ENCODE results near the gene PCNX3. TPM values are rescaled to one million over a fixed set of nuclear protein-coding genes. Genes with fewer than 3 reads are reported as not detected.
A peak's percentile ranks its signal among the peaks of the same experiment; 100 is the strongest.

PCNX3 gene
- total and polyA plus RNA-seq, 2 of the 13 experiments (the other 11 are each of a cell fraction or from before 2014, with no cell fraction given): 16.2 to 23.0 TPM

DNA sequence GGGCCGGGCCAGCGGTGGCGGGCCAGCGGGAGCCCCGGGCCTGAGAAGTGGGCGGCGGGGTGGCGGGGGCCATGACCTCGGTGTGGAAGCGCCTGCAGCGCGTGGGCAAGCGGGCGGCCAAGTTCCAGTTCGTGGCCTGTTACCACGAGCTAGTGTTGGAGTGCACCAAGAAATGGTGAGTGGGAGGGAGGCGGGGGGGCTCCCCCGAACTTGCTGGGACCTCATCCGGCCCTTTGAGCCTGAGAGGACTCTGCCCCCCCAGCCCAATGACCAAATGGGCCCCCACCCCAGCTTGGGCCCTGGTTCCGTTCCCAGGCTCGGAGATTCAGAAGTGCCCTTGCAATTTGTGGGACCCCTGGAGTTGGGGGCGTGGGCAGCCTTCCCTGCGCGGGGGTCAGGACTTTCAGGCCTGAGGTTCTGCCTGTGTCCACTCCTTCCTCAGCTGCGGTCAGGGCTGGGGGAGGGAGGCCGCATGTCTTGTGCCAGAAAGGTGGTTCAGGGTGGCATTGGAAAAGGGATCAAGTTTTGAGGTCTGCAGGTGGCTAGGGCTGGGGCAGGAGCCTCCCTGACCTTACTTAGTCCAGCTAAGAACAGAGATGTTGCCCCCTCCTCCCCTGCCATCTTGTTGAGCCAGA, 39.2 kb upstream of the PCNX3 start (continued):
- TF ChIP-seq ZSCAN22 (CRISPR knock-in tag; IDR thresholded peaks at IDR 0.05): no peak
- no peak for TF ChIP-seq ZNF724P (CRISPR knock-in tag; IDR thresholded peaks at IDR 0.05; ENCODE audit: borderline replicate concordance)
- 0 out of 2 replicates have a peak, but pooled peaks have one; percentile 6 for TF ChIP-seq RBFOX2 (IDR thresholded peaks at IDR 0.05; ENCODE audit: low read depth, low read length)
- no peak for TF ChIP-seq ZBTB42 (CRISPR knock-in tag; IDR thresholded peaks at IDR 0.05)
- TF ChIP-seq POLR2A (IDR thresholded peaks at IDR 0.05; ENCODE audit: insufficient read depth in 1 of 2, low read depth in 2 of 2, low read length in 2 of 2): no peak
- TF ChIP-seq, protein P1, sequence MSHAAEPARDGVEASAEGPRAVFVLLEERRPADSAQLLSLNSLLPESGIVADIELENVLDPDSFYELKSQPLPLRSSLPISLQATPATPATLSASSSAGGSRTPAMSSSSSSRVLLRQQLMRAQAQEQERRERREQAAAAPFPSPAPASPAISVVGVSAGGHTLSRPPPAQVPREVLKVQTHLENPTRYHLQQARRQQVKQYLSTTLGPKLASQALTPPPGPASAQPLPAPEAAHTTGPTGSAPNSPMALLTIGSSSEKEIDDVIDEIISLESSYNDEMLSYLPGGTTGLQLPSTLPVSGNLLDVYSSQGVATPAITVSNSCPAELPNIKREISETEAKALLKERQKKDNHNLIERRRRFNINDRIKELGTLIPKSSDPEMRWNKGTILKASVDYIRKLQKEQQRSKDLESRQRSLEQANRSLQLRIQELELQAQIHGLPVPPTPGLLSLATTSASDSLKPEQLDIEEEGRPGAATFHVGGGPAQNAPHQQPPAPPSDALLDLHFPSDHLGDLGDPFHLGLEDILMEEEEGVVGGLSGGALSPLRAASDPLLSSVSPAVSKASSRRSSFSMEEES (CRISPR knock-in tag; IDR thresholded peaks at IDR 0.05): no peak
- no peak for TF ChIP-seq NCOA5 (CRISPR knock-in tag; IDR thresholded peaks at IDR 0.05)
- TF ChIP-seq, protein P2, sequence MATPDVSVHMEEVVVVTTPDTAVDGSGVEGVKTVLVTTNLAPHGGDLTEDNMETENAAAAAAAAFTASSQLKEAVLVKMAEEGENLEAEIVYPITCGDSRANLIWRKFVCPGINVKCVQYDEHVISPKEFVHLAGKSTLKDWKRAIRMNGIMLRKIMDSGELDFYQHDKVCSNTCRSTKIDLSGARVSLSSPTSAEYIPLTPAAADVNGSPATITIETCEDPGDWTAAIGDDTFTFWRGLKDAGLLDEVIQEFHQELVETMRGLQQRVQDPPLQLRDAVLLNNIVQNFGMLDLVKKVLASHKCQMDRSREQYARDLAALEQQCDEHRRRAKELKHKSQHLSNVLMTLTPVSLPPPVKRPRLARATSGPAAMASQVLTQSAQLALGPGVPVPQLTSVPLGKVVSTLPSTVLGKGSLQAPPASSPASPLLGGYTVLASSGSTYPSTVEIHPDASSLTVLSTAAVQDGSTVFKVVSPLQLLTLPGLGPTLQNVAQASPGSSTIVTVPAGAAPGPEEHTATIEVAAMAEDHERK (CRISPR knock-in tag; IDR thresholded peaks at IDR 0.05; ENCODE audit: low read depth): no peak
- TF ChIP-seq NKX3-1 (CRISPR knock-in tag; IDR thresholded peaks at IDR 0.05): no peak
- peak; percentile 7 for TF ChIP-seq AGO1 (IDR thresholded peaks at IDR 0.05; ENCODE audit: low read depth, low read length, poor library complexity, severe bottlenecking)
- TF ChIP-seq, protein P3, sequence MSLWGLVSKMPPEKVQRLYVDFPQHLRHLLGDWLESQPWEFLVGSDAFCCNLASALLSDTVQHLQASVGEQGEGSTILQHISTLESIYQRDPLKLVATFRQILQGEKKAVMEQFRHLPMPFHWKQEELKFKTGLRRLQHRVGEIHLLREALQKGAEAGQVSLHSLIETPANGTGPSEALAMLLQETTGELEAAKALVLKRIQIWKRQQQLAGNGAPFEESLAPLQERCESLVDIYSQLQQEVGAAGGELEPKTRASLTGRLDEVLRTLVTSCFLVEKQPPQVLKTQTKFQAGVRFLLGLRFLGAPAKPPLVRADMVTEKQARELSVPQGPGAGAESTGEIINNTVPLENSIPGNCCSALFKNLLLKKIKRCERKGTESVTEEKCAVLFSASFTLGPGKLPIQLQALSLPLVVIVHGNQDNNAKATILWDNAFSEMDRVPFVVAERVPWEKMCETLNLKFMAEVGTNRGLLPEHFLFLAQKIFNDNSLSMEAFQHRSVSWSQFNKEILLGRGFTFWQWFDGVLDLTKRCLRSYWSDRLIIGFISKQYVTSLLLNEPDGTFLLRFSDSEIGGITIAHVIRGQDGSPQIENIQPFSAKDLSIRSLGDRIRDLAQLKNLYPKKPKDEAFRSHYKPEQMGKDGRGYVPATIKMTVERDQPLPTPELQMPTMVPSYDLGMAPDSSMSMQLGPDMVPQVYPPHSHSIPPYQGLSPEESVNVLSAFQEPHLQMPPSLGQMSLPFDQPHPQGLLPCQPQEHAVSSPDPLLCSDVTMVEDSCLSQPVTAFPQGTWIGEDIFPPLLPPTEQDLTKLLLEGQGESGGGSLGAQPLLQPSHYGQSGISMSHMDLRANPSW (CRISPR knock-in tag; IDR thresholded peaks at IDR 0.05; ENCODE audit: borderline replicate concordance): no peak
- no peak for TF ChIP-seq ZFP41 (CRISPR knock-in tag; IDR thresholded peaks at IDR 0.05; ENCODE audit: borderline replicate concordance)
- TF ChIP-seq, protein P4, sequence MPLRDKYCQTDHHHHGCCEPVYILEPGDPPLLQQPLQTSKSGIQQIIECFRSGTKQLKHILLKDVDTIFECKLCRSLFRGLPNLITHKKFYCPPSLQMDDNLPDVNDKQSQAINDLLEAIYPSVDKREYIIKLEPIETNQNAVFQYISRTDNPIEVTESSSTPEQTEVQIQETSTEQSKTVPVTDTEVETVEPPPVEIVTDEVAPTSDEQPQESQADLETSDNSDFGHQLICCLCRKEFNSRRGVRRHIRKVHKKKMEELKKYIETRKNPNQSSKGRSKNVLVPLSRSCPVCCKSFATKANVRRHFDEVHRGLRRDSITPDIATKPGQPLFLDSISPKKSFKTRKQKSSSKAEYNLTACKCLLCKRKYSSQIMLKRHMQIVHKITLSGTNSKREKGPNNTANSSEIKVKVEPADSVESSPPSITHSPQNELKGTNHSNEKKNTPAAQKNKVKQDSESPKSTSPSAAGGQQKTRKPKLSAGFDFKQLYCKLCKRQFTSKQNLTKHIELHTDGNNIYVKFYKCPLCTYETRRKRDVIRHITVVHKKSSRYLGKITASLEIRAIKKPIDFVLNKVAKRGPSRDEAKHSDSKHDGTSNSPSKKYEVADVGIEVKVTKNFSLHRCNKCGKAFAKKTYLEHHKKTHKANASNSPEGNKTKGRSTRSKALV (CRISPR knock-in tag; IDR thresholded peaks at IDR 0.05): no peak
- TF ChIP-seq, protein P5, sequence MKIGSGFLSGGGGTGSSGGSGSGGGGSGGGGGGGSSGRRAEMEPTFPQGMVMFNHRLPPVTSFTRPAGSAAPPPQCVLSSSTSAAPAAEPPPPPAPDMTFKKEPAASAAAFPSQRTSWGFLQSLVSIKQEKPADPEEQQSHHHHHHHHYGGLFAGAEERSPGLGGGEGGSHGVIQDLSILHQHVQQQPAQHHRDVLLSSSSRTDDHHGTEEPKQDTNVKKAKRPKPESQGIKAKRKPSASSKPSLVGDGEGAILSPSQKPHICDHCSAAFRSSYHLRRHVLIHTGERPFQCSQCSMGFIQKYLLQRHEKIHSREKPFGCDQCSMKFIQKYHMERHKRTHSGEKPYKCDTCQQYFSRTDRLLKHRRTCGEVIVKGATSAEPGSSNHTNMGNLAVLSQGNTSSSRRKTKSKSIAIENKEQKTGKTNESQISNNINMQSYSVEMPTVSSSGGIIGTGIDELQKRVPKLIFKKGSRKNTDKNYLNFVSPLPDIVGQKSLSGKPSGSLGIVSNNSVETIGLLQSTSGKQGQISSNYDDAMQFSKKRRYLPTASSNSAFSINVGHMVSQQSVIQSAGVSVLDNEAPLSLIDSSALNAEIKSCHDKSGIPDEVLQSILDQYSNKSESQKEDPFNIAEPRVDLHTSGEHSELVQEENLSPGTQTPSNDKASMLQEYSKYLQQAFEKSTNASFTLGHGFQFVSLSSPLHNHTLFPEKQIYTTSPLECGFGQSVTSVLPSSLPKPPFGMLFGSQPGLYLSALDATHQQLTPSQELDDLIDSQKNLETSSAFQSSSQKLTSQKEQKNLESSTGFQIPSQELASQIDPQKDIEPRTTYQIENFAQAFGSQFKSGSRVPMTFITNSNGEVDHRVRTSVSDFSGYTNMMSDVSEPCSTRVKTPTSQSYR (CRISPR knock-in tag; IDR thresholded peaks at IDR 0.05; ENCODE audit: borderline replicate concordance): no peak
- no peak for TF ChIP-seq SSRP1 (CRISPR knock-in tag; IDR thresholded peaks at IDR 0.05)
- TF ChIP-seq ZNF891 (CRISPR knock-in tag; IDR thresholded peaks at IDR 0.05): peak; percentile 17; the same call in 1 of the 2 replicates
